Upper lobe of right lung (tissue), 1 donor: ENCODE data around the gene TTC34. TPM values are rescaled to one million over a fixed set of nuclear protein-coding genes. Genes with fewer than 3 reads are reported as not detected.

Experiments
- ATAC-seq: fragments of 200-7000 bp; cut with Tn5 transposase; one replicate; pipeline ENCODE4 v1.9.1; 2020; ENCODE audit warnings: mild to moderate bottlenecking, moderate library complexity
- DNase-seq: peaks from one replicate; pipeline ENCODE4 v3.0.0-alpha.2; 2020
- H3K27ac ChIP-seq: fragments of 200-600 bp; one replicate; pipeline ENCODE4 v1.8.0; 2022
- H3K27me3 ChIP-seq: fragments of 200-600 bp; one replicate; pipeline ENCODE4 v1.8.0; 2022; ENCODE audit warnings: mild to moderate bottlenecking
- H3K36me3 ChIP-seq: fragments of 200-600 bp; one replicate; pipeline ENCODE4 v1.8.0; 2022
- H3K4me1 ChIP-seq: fragments of 200-600 bp; one replicate; pipeline ENCODE4 v1.8.0; 2022
- H3K4me3 ChIP-seq: fragments of 200-600 bp; one replicate; pipeline ENCODE4 v1.8.0; 2022; ENCODE audit warnings: mild to moderate bottlenecking
- H3K9me3 ChIP-seq: fragments of 200-600 bp; one replicate; pipeline ENCODE4 v1.8.0; 2022
- intact Hi-C: fragments of 100-400 bp; cut with DNase I; formaldehyde crosslinking; loops from one replicate; pipeline ENCODE4 v1.11.0; 2022
- total RNA-seq: library from RNA; stranded (reverse); fragmentation: NEBNext Ultra II Directional; extraction: Animal tissue kit (Norgen Biotek cat#: 25700); gene quantifications from one replicate; pipeline ENCODE4 v1.2.1, GENCODE V29; 2021
- TF ChIP-seq, protein P1 (sequence below): fragments of 200-600 bp; IDR thresholded peaks from one replicate; pipeline ENCODE4 v1.8.0; 2022; ENCODE audit warnings: antibody characterized with exemption
- donor health status: DM: no; HTN: yes; CAD: no; lungs with severe emphysema.

The TTC34 gene
- total RNA-seq, 1 donor from 2014 or later, result 1.3 TPM

DNA sequence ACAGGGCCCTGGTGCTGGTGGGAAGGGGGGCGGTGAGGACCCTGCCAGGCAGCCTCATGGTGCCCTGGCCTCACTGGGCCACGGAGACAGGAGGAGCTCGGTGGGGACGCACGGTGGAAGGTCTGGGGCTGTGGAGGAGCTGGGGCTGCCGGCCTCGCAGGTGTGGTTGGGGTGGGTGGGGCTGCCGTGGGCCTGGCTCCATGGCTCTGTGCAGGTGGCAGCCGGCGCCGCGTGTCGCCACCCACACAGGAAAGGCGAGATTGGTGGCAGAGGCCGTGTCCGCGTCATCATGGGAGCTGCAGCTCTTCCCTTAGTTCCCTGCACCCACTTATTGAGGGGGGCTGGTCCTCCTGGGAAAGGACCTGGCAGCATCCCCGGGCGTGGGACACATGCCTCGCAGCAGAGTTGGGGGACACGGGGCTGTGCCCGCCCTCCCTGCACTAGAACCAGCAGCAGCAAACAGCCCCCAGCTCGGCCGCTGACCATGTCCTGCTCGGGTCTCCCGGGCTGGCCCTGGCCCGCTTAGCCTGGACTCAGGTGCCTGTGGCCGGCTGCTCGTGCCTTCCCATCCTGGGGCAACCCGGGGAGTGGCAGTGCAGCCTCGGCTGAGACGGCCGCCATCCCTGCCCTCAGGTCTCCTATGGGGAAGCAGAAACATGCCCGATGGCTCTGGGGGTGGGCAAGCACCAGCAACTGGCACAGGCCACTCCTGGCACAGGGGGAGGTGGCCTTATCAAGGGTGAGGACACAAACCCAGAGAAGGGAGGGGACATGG is 7.5 kb upstream of the TTC34 start:
- Histone ChIP-seq H3K36me3 (no peaks in the 10 kb centered on the region), H3K27ac (no peak overlapping the region), H3K27me3 (peaks cover 11% of the 10 kb centered on the region), H3K4me3 (no peak overlapping the region), H3K4me1 (no peaks in the 10 kb centered on the region), H3K9me3 (no peaks in the 10 kb centered on the region)
- ATAC-seq, result no peak
- TF ChIP-seq, protein P1, sequence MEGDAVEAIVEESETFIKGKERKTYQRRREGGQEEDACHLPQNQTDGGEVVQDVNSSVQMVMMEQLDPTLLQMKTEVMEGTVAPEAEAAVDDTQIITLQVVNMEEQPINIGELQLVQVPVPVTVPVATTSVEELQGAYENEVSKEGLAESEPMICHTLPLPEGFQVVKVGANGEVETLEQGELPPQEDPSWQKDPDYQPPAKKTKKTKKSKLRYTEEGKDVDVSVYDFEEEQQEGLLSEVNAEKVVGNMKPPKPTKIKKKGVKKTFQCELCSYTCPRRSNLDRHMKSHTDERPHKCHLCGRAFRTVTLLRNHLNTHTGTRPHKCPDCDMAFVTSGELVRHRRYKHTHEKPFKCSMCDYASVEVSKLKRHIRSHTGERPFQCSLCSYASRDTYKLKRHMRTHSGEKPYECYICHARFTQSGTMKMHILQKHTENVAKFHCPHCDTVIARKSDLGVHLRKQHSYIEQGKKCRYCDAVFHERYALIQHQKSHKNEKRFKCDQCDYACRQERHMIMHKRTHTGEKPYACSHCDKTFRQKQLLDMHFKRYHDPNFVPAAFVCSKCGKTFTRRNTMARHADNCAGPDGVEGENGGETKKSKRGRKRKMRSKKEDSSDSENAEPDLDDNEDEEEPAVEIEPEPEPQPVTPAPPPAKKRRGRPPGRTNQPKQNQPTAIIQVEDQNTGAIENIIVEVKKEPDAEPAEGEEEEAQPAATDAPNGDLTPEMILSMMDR, result no peak
- no peak for DNase-seq
- intact Hi-C loops, result no loop called here

DNA sequence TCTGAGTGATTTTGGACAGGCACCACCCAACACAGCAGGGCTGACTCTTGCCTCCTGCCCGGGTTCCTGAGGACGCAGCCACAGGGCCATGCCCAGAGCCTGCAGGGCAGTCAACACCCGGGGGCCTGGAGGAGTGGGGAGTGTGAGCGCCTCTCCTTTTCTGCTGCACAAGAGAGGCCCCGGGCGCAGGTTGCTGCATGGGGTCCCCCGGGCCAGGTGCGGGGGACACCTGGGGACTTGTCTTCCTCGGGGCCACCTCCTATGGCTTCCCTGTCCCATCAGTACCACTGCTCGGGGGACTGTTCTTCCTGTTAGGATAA is 6.9 kb upstream of the TTC34 start:
- TF ChIP-seq, protein P1, result no peak
- Histone ChIP-seq H3K9me3 (no peaks in the 10 kb centered on the region), H3K4me1 (no peaks in the 10 kb centered on the region), H3K36me3 (no peaks in the 10 kb centered on the region), H3K4me3 (no peak overlapping the region), H3K27me3 (peaks cover 11% of the 10 kb centered on the region), H3K27ac (no peak overlapping the region)
- intact Hi-C loops, result no loop called here
- ATAC-seq (no peak), DNase-seq (no peak)

DNA sequence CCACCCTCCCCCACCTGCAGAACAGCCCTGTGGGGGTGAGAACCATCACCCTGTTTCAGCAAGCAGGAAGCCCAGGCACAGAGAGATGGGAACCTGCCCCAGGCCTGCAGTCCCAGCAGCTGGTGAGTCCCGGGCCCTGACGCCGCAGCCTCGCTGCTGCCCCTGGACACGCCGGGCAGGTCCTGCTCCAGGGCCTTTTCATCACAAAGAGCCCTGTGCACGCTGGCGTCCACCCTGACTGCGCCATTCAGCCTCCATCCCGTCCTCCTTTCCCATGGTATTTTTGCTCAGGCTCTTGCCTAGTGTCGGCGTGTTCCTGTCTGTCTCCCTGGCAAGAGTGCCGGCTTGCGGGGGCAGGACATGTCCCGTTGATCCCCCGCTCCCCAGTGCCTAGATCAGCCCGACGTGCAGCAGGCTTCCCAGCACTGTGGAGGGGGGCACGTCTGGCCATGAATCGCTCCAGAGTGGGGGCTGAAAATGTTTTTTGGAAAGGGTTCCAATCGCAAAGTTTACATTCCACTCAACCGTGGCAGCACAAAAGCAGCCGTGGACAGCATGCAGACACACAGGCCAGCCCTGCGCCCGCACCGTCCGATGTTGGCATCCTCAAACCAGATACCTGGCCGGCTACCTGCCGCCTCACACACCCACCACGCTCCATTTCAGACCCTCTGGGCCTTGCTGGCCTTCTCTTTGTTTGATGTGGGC is 6.3 kb upstream of the TTC34 start:
- Histone ChIP-seq H3K36me3 (no peaks in the 10 kb centered on the region), H3K27ac (no peak overlapping the region), H3K27me3 (peaks cover 11% of the 10 kb centered on the region), H3K4me3 (no peak overlapping the region), H3K4me1 (no peaks in the 10 kb centered on the region), H3K9me3 (no peaks in the 10 kb centered on the region)
- TF ChIP-seq, protein P1, result no peak
- DNase-seq (no peak), ATAC-seq (no peak)
- intact Hi-C loops, result no loop called here

DNA sequence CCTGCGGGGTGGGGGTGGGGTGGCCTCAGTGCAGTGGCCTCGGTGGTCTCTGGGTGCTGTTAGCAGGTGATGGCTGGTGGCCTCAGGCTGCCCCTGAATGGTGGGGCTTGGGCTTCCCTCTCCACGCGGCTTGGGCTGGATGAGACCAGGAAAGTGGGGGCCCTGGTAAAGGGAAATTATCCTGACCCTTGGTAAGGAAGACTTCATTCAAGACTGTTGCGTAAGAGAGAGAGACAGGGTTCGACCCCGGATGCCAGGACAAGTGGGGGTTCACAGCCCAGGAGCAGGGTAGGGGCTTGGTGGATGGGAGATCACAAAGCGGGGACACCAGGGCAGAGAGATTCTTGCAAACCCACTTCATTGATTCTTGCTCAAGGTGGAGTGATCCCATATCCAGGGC is 5.5 kb upstream of the TTC34 start:
- Histone ChIP-seq H3K27me3 (peaks cover 16% of the 10 kb centered on the region), H3K27ac (no peak overlapping the region), H3K4me1 (no peaks in the 10 kb centered on the region), H3K36me3 (no peaks in the 10 kb centered on the region), H3K4me3 (no peak overlapping the region), H3K9me3 (no peaks in the 10 kb centered on the region)
- TF ChIP-seq, protein P1, result no peak
- intact Hi-C loops, result no loop called here
- ATAC-seq, result no peak
- no peak for DNase-seq

DNA sequence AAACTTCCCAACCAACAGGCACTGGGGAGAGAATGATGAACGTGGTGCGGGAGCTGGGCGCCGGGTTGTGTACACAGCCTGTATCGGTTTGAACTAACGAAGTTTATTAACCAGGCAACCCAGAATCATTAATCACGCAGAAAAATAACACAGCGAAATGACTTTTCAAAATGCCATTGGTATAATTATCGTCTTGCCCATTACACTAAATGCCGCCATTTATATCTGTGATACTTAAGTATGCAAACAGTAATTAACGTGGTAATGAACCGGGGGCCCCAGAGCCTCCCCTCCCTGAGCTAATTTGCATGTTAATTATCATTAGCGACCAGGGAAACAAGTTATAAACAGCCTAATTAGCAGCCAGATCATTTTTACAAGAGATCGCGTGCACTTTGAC is 5.1 kb upstream of the TTC34 start:
- H3K27me3 ChIP-seq, result peaks cover 20% of the 10 kb centered on the region
- ATAC-seq, result no peak

More for the DNA sequence above, 5.1 kb upstream of the TTC34 start:
- Histone ChIP-seq H3K27ac (no peak overlapping the region), H3K4me3 (no peak overlapping the region), H3K36me3 (no peaks in the 10 kb centered on the region), H3K9me3 (no peaks in the 10 kb centered on the region), H3K4me1 (no peaks in the 10 kb centered on the region)
- TF ChIP-seq, protein P1, result no peak
- intact Hi-C loops, result no loop called here
- DNase-seq, result no peak
